Non-pigmented ciliary epithelial cell (primary cell): ENCODE results near the gene ANAPC15.
"Not testable (repeated sequence)": the region's sequence is repeated elsewhere in the genome, so short reads cannot be mapped to it uniquely, and the experiment has no call there.

ENCODE experiments used
- DNase-seq: peaks from one replicate; pipeline ENCODE4 v3.0.0-alpha.2; 2010; ENCODE audit warnings: low read depth

Gene ANAPC15

GRCh38 chr11:72112143-72112977 lies at the start of gene ANAPC15:
TSS of gene ANAPC15 (minus strand) at chr11:72112695. CDS start at chr11:72111276, 1,419 bp downstream.
- peak; percentile 99 for DNase-seq

GRCh38 chr11:72160319-72160718 lies 47.8 kb upstream of the ANAPC15 start:
- DNase-seq: no peak

- no peak for DNase-seq
These were observed 44.6 kb upstream of the ANAPC15 start for GRCh38 chr11:72157131-72157530.

GRCh38 chr11:72155751-72156150 lies 43.3 kb upstream of the ANAPC15 start:
- DNase-seq: no peak

- no peak for DNase-seq
These were observed 42.3 kb upstream of the ANAPC15 start for GRCh38 chr11:72154816-72155215.

GRCh38 chr11:72153874-72154273 lies 41.4 kb upstream of the ANAPC15 start:
- DNase-seq: not testable (repeated sequence)

- no peak for DNase-seq
These were observed 38.4 kb upstream of the ANAPC15 start for GRCh38 chr11:72150882-72151281.

- DNase-seq: no peak
These were observed 34.1 kb upstream of the ANAPC15 start for GRCh38 chr11:72146625-72147024.

GRCh38 chr11:72144807-72145565 lies 32.5 kb upstream of the ANAPC15 start:
- DNase-seq: peak; percentile 73

GRCh38 chr11:72142543-72142942 lies 30.0 kb upstream of the ANAPC15 start:
- not testable (repeated sequence) for DNase-seq

GRCh38 chr11:72142086-72142485 lies 29.6 kb upstream of the ANAPC15 start:
- DNase-seq: not testable (repeated sequence)

GRCh38 chr11:72141066-72141465 lies 28.6 kb upstream of the ANAPC15 start:
- DNase-seq: peak; percentile 91

GRCh38 chr11:72140661-72141060 lies 28.2 kb upstream of the ANAPC15 start:
- DNase-seq: no peak

GRCh38 chr11:72139500-72139899 lies 27.0 kb upstream of the ANAPC15 start:
- no peak for DNase-seq

GRCh38 chr11:72138821-72139390 lies 26.4 kb upstream of the ANAPC15 start:
- no peak for DNase-seq

- no peak for DNase-seq
These were observed 24.3 kb upstream of the ANAPC15 start for GRCh38 chr11:72136684-72137262.

- no peak for DNase-seq
These were observed 23.6 kb upstream of the ANAPC15 start for GRCh38 chr11:72135891-72136683.

GRCh38 chr11:72135473-72135872 lies 23.0 kb upstream of the ANAPC15 start, which contains the start of gene FOLR3:
TSS of gene FOLR3 (plus strand) at chr11:72135725. CDS start at chr11:72135953, 228 bp downstream.
- not testable (repeated sequence) for DNase-seq

GRCh38 chr11:72132646-72133045 lies 20.2 kb upstream of the ANAPC15 start:
- no peak for DNase-seq

- no peak for DNase-seq
These were observed 16.9 kb upstream of the ANAPC15 start for GRCh38 chr11:72129381-72129780.

GRCh38 chr11:72127923-72128322 lies 15.4 kb upstream of the ANAPC15 start:
- DNase-seq: no peak
